C4-2B (cell line): ENCODE data around the gene TMEM234.

ENCODE experiments used
- H3K27ac ChIP-seq: fragments of 450-650 bp; 2 replicates; pipeline ENCODE4 v1.5.1; 2017
- CTCF ChIP-seq: fragments of 450-650 bp; conservative IDR thresholded peaks from 2 replicates; pipeline ENCODE4 v1.5.1; 2017; ENCODE audit warnings: mild to moderate bottlenecking
- ZFX ChIP-seq: fragments of 450-650 bp; IDR thresholded peaks from 2 replicates; pipeline ENCODE4 v1.6.1; 2017

Gene TMEM234

GRCh38 chr1:32197837-32198236, 24.3 kb downstream of the TMEM234 start:
- H3K27ac ChIP-seq: no peak overlapping the region
- TF ChIP-seq CTCF: no peak
- no peak for TF ChIP-seq ZFX

GRCh38 chr1:32197074-32197473, 25.1 kb downstream of the TMEM234 start:
- H3K27ac ChIP-seq: no peak overlapping the region
- TF ChIP-seq CTCF: no peak
- no peak for TF ChIP-seq ZFX

GRCh38 chr1:32195972-32196823, 26.0 kb downstream of the TMEM234 start:
- TF ChIP-seq ZFX: no peak
- no peak for TF ChIP-seq CTCF
- H3K27ac ChIP-seq: no peak overlapping the region

- TF ChIP-seq ZFX (no peak), CTCF (no peak)
Observed at GRCh38 chr1:32195531-32195930, 26.6 kb downstream of the TMEM234 start.

GRCh38 chr1:32194984-32195383, 27.2 kb downstream of the TMEM234 start:
- TF ChIP-seq ZFX: no peak
- no peak for TF ChIP-seq CTCF
- H3K27ac ChIP-seq: no peak overlapping the region

More at GRCh38 chr1:32195531-32195930, 26.6 kb downstream of the TMEM234 start:
- no peak overlapping the region for H3K27ac ChIP-seq

- H3K27ac ChIP-seq: no peak overlapping the region
- TF ChIP-seq ZFX: no peak
- no peak for TF ChIP-seq CTCF
Observed at GRCh38 chr1:32192220-32192948, 29.8 kb downstream of the TMEM234 start.

GRCh38 chr1:32187850-32188249, 34.3 kb downstream of the TMEM234 start:
- no peak overlapping the region for H3K27ac ChIP-seq
- TF ChIP-seq ZFX (no peak), CTCF (no peak)
